ENCODE data around the gene NCOA7.

The NCOA7 gene

GRCh38 chr6:125751334-125751916 lies 39.3 kb upstream of the NCOA7 start:
- Histone ChIP-seq H3K4me2 (ENCODE audit: low read length) (peak overlapping the region; percentile 26; the same call in 1 of the 2 replicates), H3K27ac (ENCODE audit: low read length) (no peak overlapping the region), H3K9me3 (ENCODE audit: insufficient read depth, low read length) (no peaks in the 10 kb centered on the region), H3K36me3 (replicated peaks; ENCODE audit: low read depth, low read length) (no peaks in the 10 kb centered on the region), H3K27me3 (ENCODE audit: low read depth, low read length) (peaks cover 62% of the 10 kb centered on the region), H2AFZ (ENCODE audit: low read depth, low read length) (no peak overlapping the region), H3K4me3 (ENCODE audit: low read length) (no peak overlapping the region), H3K9ac (ENCODE audit: low read length) (no peak overlapping the region), H3K79me2 (ENCODE audit: low read length) (no peaks in the 10 kb centered on the region), H3K4me1 (ENCODE audit: low read length) (peaks cover 31% of the 10 kb centered on the region), H4K20me1 (ENCODE audit: insufficient read depth, low read length) (no peaks in the 10 kb centered on the region)
- TF ChIP-seq EZH2phosphoT487 (IDR thresholded peaks at IDR 0.05; ENCODE audit: low read depth) (no peak), CTCF (IDR thresholded peaks at IDR 0.05; ENCODE audit: low read depth, low read length) (no peak)

DNA sequence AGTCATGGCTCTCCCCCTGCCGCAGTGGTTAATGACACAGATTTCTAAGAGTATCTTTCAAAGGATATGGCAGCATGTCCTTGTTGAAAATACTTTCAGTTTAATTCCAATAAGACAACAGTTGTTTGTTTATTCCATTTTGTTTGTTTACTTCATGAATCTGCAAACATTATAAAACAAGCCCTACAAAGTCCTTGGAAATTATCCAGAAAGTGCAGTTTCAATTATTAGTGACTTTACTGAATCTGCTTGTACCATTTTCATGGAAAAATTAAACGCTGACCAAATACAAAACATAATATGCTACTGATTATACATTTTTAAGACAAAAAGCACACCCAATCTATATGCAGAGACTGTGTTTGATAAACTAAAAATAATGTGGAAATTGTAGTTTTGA lies 38.0 kb upstream of the NCOA7 start:
- Histone ChIP-seq H3K36me3 (replicated peaks; ENCODE audit: low read depth, low read length) (no peaks in the 10 kb centered on the region), H3K27me3 (ENCODE audit: low read depth, low read length) (peaks cover 55% of the 10 kb centered on the region), H3K79me2 (ENCODE audit: low read length) (no peaks in the 10 kb centered on the region), H3K27ac (ENCODE audit: low read length) (no peak overlapping the region), H3K4me1 (ENCODE audit: low read length) (peaks cover 28% of the 10 kb centered on the region), H2AFZ (ENCODE audit: low read depth, low read length) (no peak overlapping the region), H3K4me3 (ENCODE audit: low read length) (no peak overlapping the region), H4K20me1 (ENCODE audit: insufficient read depth, low read length) (no peaks in the 10 kb centered on the region), H3K4me2 (ENCODE audit: low read length) (no peak overlapping the region), H3K9me3 (ENCODE audit: insufficient read depth, low read length) (no peaks in the 10 kb centered on the region), H3K9ac (ENCODE audit: low read length) (no peak overlapping the region)
- TF ChIP-seq EZH2phosphoT487 (IDR thresholded peaks at IDR 0.05; ENCODE audit: low read depth) (no peak), CTCF (IDR thresholded peaks at IDR 0.05; ENCODE audit: low read depth, low read length) (no peak)

- peaks cover 22% of the 10 kb centered on the region for H3K4me1 ChIP-seq (ENCODE audit: low read length)
These were observed 37.4 kb upstream of the NCOA7 start for GRCh38 chr6:125753218-125753936.

More at GRCh38 chr6:125753218-125753936, 37.4 kb upstream of the NCOA7 start:
- Histone ChIP-seq H3K9ac (ENCODE audit: low read length) (no peak overlapping the region), H3K9me3 (ENCODE audit: insufficient read depth, low read length) (no peaks in the 10 kb centered on the region), H3K27me3 (ENCODE audit: low read depth, low read length) (peaks cover 49% of the 10 kb centered on the region), H2AFZ (ENCODE audit: low read depth, low read length) (no peak overlapping the region), H3K79me2 (ENCODE audit: low read length) (no peaks in the 10 kb centered on the region), H3K4me2 (ENCODE audit: low read length) (no peak overlapping the region; the same call in 1 of the 2 replicates), H3K27ac (ENCODE audit: low read length) (no peak overlapping the region), H4K20me1 (ENCODE audit: insufficient read depth, low read length) (no peaks in the 10 kb centered on the region), H3K36me3 (replicated peaks; ENCODE audit: low read depth, low read length) (no peaks in the 10 kb centered on the region), H3K4me3 (ENCODE audit: low read length) (no peak overlapping the region)
- TF ChIP-seq CTCF (IDR thresholded peaks at IDR 0.05; ENCODE audit: low read depth, low read length) (peak; percentile 53), EZH2phosphoT487 (IDR thresholded peaks at IDR 0.05; ENCODE audit: low read depth) (no peak)

All from OCI-LY3 (cell line).